Measurements from ENCODE around the gene BCAS3.

- TF ChIP-seq CTCF (IDR thresholded peaks at IDR 0.05): peak in 1 of 3 donors; percentile 25
- TF ChIP-seq POLR2A (IDR thresholded peaks at IDR 0.05): no peak
- no peak for TF ChIP-seq EP300 (IDR thresholded peaks at IDR 0.05)
Observed at GRCh38 chr17:61410141-61411010, 732.7 kb downstream of the BCAS3 start.

Measured in ovary (tissue), 3 donors.